Spleen (tissue), 7 donors: ENCODE results near the gene SLC22A3.

Experiments used
- CTCF ChIP-seq, 11 experiments: fragments of 200-600 bp in 7 of 11; fragments of 450-650 bp in 4 of 11; sonication (generic) in 4 of 11; IDR thresholded peaks in 8 of 11; conservative IDR thresholded peaks in 3 of 11; 1 replicate in 7 of 11; 2 replicates in 4 of 11; pipeline versions ENCODE4 v1.4.0 to v1.8.0; 2016 to 2021; ENCODE audit warnings: antibody characterized with exemption in 11 of 11, inconsistent platforms in 4 of 11, mild to moderate bottlenecking in 1 of 11
- POLR2AphosphoS5 ChIP-seq, 3 donors: sonication (generic); formaldehyde crosslinking; IDR thresholded peaks; one replicate each; pipeline ENCODE4 v1.5.1; 2017; ENCODE audit warnings: antibody characterized with exemption in 3 of 3
- donor health status: DM: no; HTN: no; CAD: no; lungs with moderate emphysema.
- donor health status: DM: no; HTN: no; CAD: no.
- donor health status: DM: no; HTN: no; CAD: no.

- TF ChIP-seq CTCF (IDR thresholded peaks at IDR 0.05 in 8 of 11, conservative IDR thresholded peaks at IDR 0.05 in 3 of 11): no peak
- no peak for TF ChIP-seq POLR2AphosphoS5 (IDR thresholded peaks at IDR 0.05)
Observed at GRCh38 chr6:160312900-160313299, 35.3 kb upstream of the SLC22A3 start.
